ENCODE data around the gene SLC38A4. TPM values are rescaled to one million over a fixed set of nuclear protein-coding genes. Genes with fewer than 3 reads are reported as not detected.
A peak's percentile ranks its signal among the peaks of the same experiment; 100 is the strongest.

The SLC38A4 gene
- 15.4 and 15.5 TPM in 2 replicates for total RNA-seq (2021; fragmentation: NEBNext Ultra II Directional; extraction: Animal tissue kit (Norgen Biotek cat#: 25700))
- 4.4 and 6.7 TPM in 2 replicates for polyA plus RNA-seq (2011; rRNA removed)
- 11.1 TPM for polyA plus RNA-seq (2011; cell fraction: cytosol; rRNA removed)
- polyA plus RNA-seq (2011; cell fraction: nucleus; rRNA removed), result 7.8 TPM
- 5.8 to 11.8 TPM (median 9.1 TPM) in 4 replicates for polyA plus RNA-seq (2012, experiment 1 of 2)
- 0.50 TPM for polyA plus RNA-seq (2012, experiment 2 of 2)
- polyA plus RNA-seq (2013, experiment 1 of 2), result 21.6 TPM
- polyA plus RNA-seq (2013, experiment 2 of 2), result 20.7 TPM
- 15.7 and 17.3 TPM in 2 replicates for polyA minus RNA-seq (2011; rRNA and poly(A)+ RNA removed)
- polyA minus RNA-seq (2011; cell fraction: cytosol; rRNA and poly(A)+ RNA removed), result 7.0 TPM
- polyA minus RNA-seq (2011; cell fraction: nucleus; rRNA and poly(A)+ RNA removed), result 5.8 TPM
- long read RNA-seq, experiment 1, partial matches to known transcripts, result 6 of 16 reads
- long read RNA-seq, experiment 1, other reads (novel, unspliced or antisense), result 9 of 16 reads
- long read RNA-seq, experiment 2, partial matches to known transcripts, result 0 of 6 reads
- long read RNA-seq, experiment 2, other reads (novel, unspliced or antisense), result 6 of 6 reads

- no peak within 1 kb of the TSS for H4K91ac ChIP-seq (replicated peaks; ENCODE audit: insufficient read length, low read length)
- ChIA-PET CTCF (ENCODE audit: partially characterized antibody) (interaction anchor here (0.6 to 1.0 kb wide), 4 partner anchors 57 to 194 kb away, joined by 3 read pairs; no protein-coding TSS in a partner anchor), POLR2A (ENCODE audit: partially characterized antibody) (no interaction called here)
- H4K8ac ChIP-seq (ENCODE audit: extremely low read depth, insufficient read depth, low read length), result no peak within 1 kb of the TSS
- H2AFZ ChIP-seq (ENCODE audit: low read length), result peak within 1 kb of the TSS; percentile 96; the same call in 1 of the 2 replicates
- no peaks in the 10 kb centered on the region for H3K36me3 ChIP-seq (ENCODE audit: control insufficient read depth in 2 of 4, insufficient read depth in 4 of 4, low read length in 3 of 4)
- peak within 1 kb of the TSS; percentile 92 to 98 for H3K4me2 ChIP-seq (ENCODE audit: insufficient read depth in 1 of 2, low read depth in 2 of 2, low read length in 2 of 2)
- H3K23ac ChIP-seq (ENCODE audit: insufficient read length), result no peak within 1 kb of the TSS
- H3K56ac ChIP-seq (replicated peaks; ENCODE audit: insufficient read length, low read depth, low read length), result no peak within 1 kb of the TSS
- H2BK15ac ChIP-seq (ENCODE audit: low read length), result no peak within 1 kb of the TSS
- H3K4me1 ChIP-seq (replicated peaks in 1 of 4; ENCODE audit: control insufficient read depth in 3 of 4, insufficient read depth in 4 of 4, low read length in 3 of 4), result peaks cover 0 to 7% (median 0%) of the 10 kb centered on the region in 4 experiments; a peak in 2 of 7 replicates
- no peak within 1 kb of the TSS for H2BK5ac ChIP-seq (ENCODE audit: low read depth, low read length)
- H3K79me1 ChIP-seq (ENCODE audit: low read depth, low read length), result no peaks in the 10 kb centered on the region
- peaks cover 3 to 15% (median 11%) of the 10 kb centered on the region in 4 experiments for H3K27me3 ChIP-seq (replicated peaks in 1 of 4; ENCODE audit: control insufficient read depth in 3 of 4, extremely low read depth in 1 of 4, insufficient read depth in 3 of 4, low read length in 3 of 4)
- no peak within 1 kb of the TSS for H2BK20ac ChIP-seq (ENCODE audit: low read length)
- no peak within 1 kb of the TSS for H3K27ac ChIP-seq (ENCODE audit: low read depth, low read length)
- FAIRE-seq (no peak), DNase-seq (ENCODE audit: low read depth in 1 of 2, low spot score in 2 of 2) (peak in 1 of 2 experiments; percentile 79)
- no peak within 1 kb of the TSS for H4K5ac ChIP-seq (ENCODE audit: insufficient read length, low read depth, low read length)
- H2BK120ac ChIP-seq (replicated peaks; ENCODE audit: low read depth, low read length), result no peak within 1 kb of the TSS
- H3K9me3 ChIP-seq (ENCODE audit: insufficient read depth in 2 of 2, low read depth in 1 of 2, low read length in 1 of 2), result no peaks in the 10 kb centered on the region
- H2AK5ac ChIP-seq (ENCODE audit: low read depth, low read length), result no peak within 1 kb of the TSS
- no peak within 1 kb of the TSS for H2BK12ac ChIP-seq (ENCODE audit: low read depth, low read length)
- no peak within 1 kb of the TSS for H3K4ac ChIP-seq (replicated peaks; ENCODE audit: insufficient read length, low read depth, low read length)
- H3K18ac ChIP-seq (ENCODE audit: extremely low read depth, low read length), result no peak within 1 kb of the TSS
- H4K20me1 ChIP-seq (replicated peaks in 1 of 2; ENCODE audit: control insufficient read depth in 1 of 2, insufficient read depth in 2 of 2, low read length in 2 of 2), result peaks cover 0 to 3% of the 10 kb centered on the region in 2 experiments
- H3K14ac ChIP-seq (ENCODE audit: insufficient read length), result no peak within 1 kb of the TSS
- H3K4me3 ChIP-seq (ENCODE audit: extremely low read depth in 1 of 4, insufficient read depth in 2 of 4, low read depth in 3 of 4, low read length in 4 of 4), result peak within 1 kb of the TSS; percentile 39 to 61 (median 51)
- peak within 1 kb of the TSS in 1 of 4 experiments; percentile 35; a peak in 1 of 7 replicates for H3K9ac ChIP-seq (replicated peaks in 1 of 4; ENCODE audit: extremely low read depth in 1 of 4, low read depth in 3 of 4, low read length in 3 of 4)
- H3K23me2 ChIP-seq (ENCODE audit: low read depth, low read length), result peaks cover 6% of the 10 kb centered on the region
- WGBS, 2 experiments (ENCODE audit: extremely low coverage in 1 of 2, insufficient coverage in 1 of 2, insufficient read length in 1 of 2, insufficient replicate concordance in 2 of 2, low coverage in 1 of 2, low lambda C conversion rate in 2 of 2, missing lambda C conversion rate in 1 of 2), result 13% methylated on average over 29 of the region's 29 CpGs; no CpG with 5 or more reads in 1 of the 2 experiments
- H3K79me2 ChIP-seq (ENCODE audit: control insufficient read depth in 1 of 2, insufficient read depth in 2 of 2, low read length in 2 of 2), result no peaks in the 10 kb centered on the region
- TF ChIP-seq KDM4A (IDR thresholded peaks at IDR 0.05; ENCODE audit: low read depth, low read length, severe bottlenecking) (peak; percentile 26), RAD21 (IDR thresholded peaks at IDR 0.05 in 1 of 2, conservative IDR thresholded peaks at IDR 0.05 in 1 of 2; ENCODE audit: low read depth in 2 of 2, low read length in 2 of 2) (peak; percentile 34 to 44; a peak in 2 of 4 replicates), BACH1 (IDR thresholded peaks at IDR 0.05; ENCODE audit: low read length) (0 out of 2 replicates have a peak, but pooled peaks have one; percentile 12), SAP30 (IDR thresholded peaks at IDR 0.05; ENCODE audit: insufficient read depth, insufficient replicate concordance, low read length) (no peak), ASH2L (IDR thresholded peaks at IDR 0.05; ENCODE audit: low read length) (peak; percentile 54)
These were observed at the start of gene SLC38A4 for GRCh38 chr12:46825591-46826414. Gene SLC38A4 (minus strand): TSS chr12:46825997. CDS start chr12:46793071, 32,926 bp downstream.
